Measurements from ENCODE around the gene APCDD1. TPM values are rescaled to one million over a fixed set of nuclear protein-coding genes. Genes with fewer than 3 reads are reported as not detected.

APCDD1 gene
- total RNA-seq, 1 donor from 2014 or later = 4.4 TPM

DNA sequence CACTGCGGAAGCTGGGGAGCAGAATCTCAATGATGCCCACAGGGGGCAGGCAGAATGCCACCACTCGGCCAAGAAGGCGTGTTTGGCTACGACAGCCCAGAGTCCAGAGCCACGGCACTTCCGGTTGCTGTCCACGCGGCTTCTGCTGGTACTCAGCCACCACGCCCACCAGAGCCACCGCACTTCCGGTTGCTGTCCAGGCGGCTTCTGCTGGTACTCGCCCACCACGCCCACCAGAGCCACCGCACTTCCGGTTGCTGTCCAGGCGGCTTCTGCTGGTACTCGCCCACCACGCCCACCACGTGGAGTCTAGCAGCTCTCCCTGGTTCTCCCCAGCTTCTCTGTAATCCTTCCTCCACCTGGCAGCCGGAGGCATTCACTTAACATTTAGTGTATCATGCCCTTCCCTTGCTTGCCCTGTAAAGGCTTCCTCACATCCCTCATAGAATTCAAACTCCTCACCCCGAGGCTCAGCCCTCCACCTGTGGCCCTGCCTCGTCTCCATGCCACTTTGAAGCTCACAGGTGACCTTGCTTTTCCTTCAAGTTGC is 40.1 kb upstream of the APCDD1 start:
- H3K79me2 ChIP-seq (ENCODE audit: insufficient read depth, low read length) = no peaks in the 10 kb centered on the region
- H3K36me3 ChIP-seq (ENCODE audit: insufficient read depth, low read length) = no peaks in the 10 kb centered on the region
- TF ChIP-seq EZH2 (IDR thresholded peaks at IDR 0.05; ENCODE audit: insufficient read depth, low read length) = no peak
- TF ChIP-seq, protein P1, sequence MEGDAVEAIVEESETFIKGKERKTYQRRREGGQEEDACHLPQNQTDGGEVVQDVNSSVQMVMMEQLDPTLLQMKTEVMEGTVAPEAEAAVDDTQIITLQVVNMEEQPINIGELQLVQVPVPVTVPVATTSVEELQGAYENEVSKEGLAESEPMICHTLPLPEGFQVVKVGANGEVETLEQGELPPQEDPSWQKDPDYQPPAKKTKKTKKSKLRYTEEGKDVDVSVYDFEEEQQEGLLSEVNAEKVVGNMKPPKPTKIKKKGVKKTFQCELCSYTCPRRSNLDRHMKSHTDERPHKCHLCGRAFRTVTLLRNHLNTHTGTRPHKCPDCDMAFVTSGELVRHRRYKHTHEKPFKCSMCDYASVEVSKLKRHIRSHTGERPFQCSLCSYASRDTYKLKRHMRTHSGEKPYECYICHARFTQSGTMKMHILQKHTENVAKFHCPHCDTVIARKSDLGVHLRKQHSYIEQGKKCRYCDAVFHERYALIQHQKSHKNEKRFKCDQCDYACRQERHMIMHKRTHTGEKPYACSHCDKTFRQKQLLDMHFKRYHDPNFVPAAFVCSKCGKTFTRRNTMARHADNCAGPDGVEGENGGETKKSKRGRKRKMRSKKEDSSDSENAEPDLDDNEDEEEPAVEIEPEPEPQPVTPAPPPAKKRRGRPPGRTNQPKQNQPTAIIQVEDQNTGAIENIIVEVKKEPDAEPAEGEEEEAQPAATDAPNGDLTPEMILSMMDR (IDR thresholded peaks at IDR 0.05; ENCODE audit: insufficient read depth, low read depth, low read length) = no peak
- H3K4me2 ChIP-seq (ENCODE audit: low read length) = no peak overlapping the region
- no peaks in the 10 kb centered on the region for H3K27me3 ChIP-seq (ENCODE audit: insufficient read depth, low read length)
- no peaks in the 10 kb centered on the region for H3K9me3 ChIP-seq (ENCODE audit: insufficient read depth, low read depth, low read length)
- H3K9ac ChIP-seq (ENCODE audit: low read length) = no peak overlapping the region
- H3K27me3 Mint-ChIP-seq (ENCODE audit: low read depth, unreplicated experiment) = peaks cover 19% of the 10 kb centered on the region
- peaks cover 31% of the 10 kb centered on the region for H3K4me1 Mint-ChIP-seq (ENCODE audit: low read depth, unreplicated experiment)
- peaks cover 2% of the 10 kb centered on the region for H3K9me3 Mint-ChIP-seq (ENCODE audit: unreplicated experiment)
- no peak overlapping the region for H3K27ac ChIP-seq (ENCODE audit: low read depth, low read length)
- H4K20me1 ChIP-seq (ENCODE audit: insufficient read depth, low read length) = no peaks in the 10 kb centered on the region
- H3K27ac Mint-ChIP-seq (ENCODE audit: unreplicated experiment) = no peak overlapping the region
- no peak overlapping the region for H3K4me3 Mint-ChIP-seq (ENCODE audit: unreplicated experiment)
- no peak for DNase-seq (ENCODE audit: low read depth)
- no peak for FAIRE-seq
- no peaks in the 10 kb centered on the region for H3K36me3 Mint-ChIP-seq (ENCODE audit: low read depth, unreplicated experiment)
- H3K4me3 ChIP-seq (ENCODE audit: insufficient read depth, low read depth, low read length) = no peak overlapping the region
- peaks cover under 1% of the 10 kb centered on the region for H3K4me1 ChIP-seq (ENCODE audit: insufficient read depth, low read length)
- no peak overlapping the region for H2AFZ ChIP-seq (ENCODE audit: low read depth, low read length)

DNA sequence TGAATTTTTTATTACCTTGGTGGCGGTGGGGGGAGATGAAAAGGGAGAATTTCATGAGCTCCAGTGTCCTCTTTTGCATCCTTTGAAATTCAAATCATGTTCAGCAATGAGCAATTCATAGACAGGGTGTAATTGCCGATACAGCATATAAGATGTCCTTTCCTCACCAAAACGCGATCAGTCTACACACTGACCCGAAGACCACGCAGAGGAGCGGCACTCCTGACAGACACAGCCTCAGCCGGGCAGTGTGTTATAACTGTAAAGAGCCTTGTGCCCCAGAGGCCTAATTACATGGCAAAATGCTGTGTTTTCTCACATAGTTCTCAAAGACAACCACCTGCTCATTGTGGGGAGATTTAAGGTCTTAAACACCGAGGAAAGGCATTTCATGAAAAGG is 38.4 kb upstream of the APCDD1 start:
- H3K36me3 ChIP-seq (ENCODE audit: insufficient read depth, low read length) = no peaks in the 10 kb centered on the region
- no peaks in the 10 kb centered on the region for H3K9me3 ChIP-seq (ENCODE audit: insufficient read depth, low read depth, low read length)
- H2AFZ ChIP-seq (ENCODE audit: low read depth, low read length) = no peak overlapping the region
- Mint-ChIP-seq H3K4me3 (ENCODE audit: unreplicated experiment) (no peak overlapping the region), H3K36me3 (ENCODE audit: low read depth, unreplicated experiment) (no peaks in the 10 kb centered on the region), H3K27me3 (ENCODE audit: low read depth, unreplicated experiment) (peaks cover 19% of the 10 kb centered on the region), H3K27ac (ENCODE audit: unreplicated experiment) (no peak overlapping the region), H3K4me1 (ENCODE audit: low read depth, unreplicated experiment) (peaks cover 33% of the 10 kb centered on the region), H3K9me3 (ENCODE audit: unreplicated experiment) (peaks cover 7% of the 10 kb centered on the region)
- H4K20me1 ChIP-seq (ENCODE audit: insufficient read depth, low read length) = no peaks in the 10 kb centered on the region
- H3K27ac ChIP-seq (ENCODE audit: low read depth, low read length) = no peak overlapping the region
- H3K9ac ChIP-seq (ENCODE audit: low read length) = no peak overlapping the region
- no peak overlapping the region for H3K4me2 ChIP-seq (ENCODE audit: low read length)
- peaks cover 16% of the 10 kb centered on the region for H3K4me1 ChIP-seq (ENCODE audit: insufficient read depth, low read length)
- no peaks in the 10 kb centered on the region for H3K79me2 ChIP-seq (ENCODE audit: insufficient read depth, low read length)
- no peak for TF ChIP-seq EZH2 (IDR thresholded peaks at IDR 0.05; ENCODE audit: insufficient read depth, low read length)
- TF ChIP-seq, protein P1 (IDR thresholded peaks at IDR 0.05; ENCODE audit: insufficient read depth, low read depth, low read length) = no peak
- H3K4me3 ChIP-seq (ENCODE audit: insufficient read depth, low read depth, low read length) = no peak overlapping the region
- no peaks in the 10 kb centered on the region for H3K27me3 ChIP-seq (ENCODE audit: insufficient read depth, low read length)
- FAIRE-seq = no peak
- no peak for DNase-seq (ENCODE audit: low read depth)

- H3K4me1 Mint-ChIP-seq (ENCODE audit: low read depth, unreplicated experiment) = peaks cover 41% of the 10 kb centered on the region
- Histone ChIP-seq H4K20me1 (ENCODE audit: insufficient read depth, low read length) (no peaks in the 10 kb centered on the region), H3K27ac (ENCODE audit: low read depth, low read length) (no peak overlapping the region), H3K27me3 (ENCODE audit: insufficient read depth, low read length) (no peaks in the 10 kb centered on the region), H2AFZ (ENCODE audit: low read depth, low read length) (no peak overlapping the region), H3K4me2 (ENCODE audit: low read length) (no peak overlapping the region), H3K79me2 (ENCODE audit: insufficient read depth, low read length) (no peaks in the 10 kb centered on the region), H3K9ac (ENCODE audit: low read length) (no peak overlapping the region), H3K4me1 (ENCODE audit: insufficient read depth, low read length) (peaks cover 26% of the 10 kb centered on the region), H3K4me3 (ENCODE audit: insufficient read depth, low read depth, low read length) (no peak overlapping the region), H3K9me3 (ENCODE audit: insufficient read depth, low read depth, low read length) (no peaks in the 10 kb centered on the region), H3K36me3 (ENCODE audit: insufficient read depth, low read length) (no peaks in the 10 kb centered on the region)
- peaks cover 7% of the 10 kb centered on the region for H3K9me3 Mint-ChIP-seq (ENCODE audit: unreplicated experiment)
- no peak for TF ChIP-seq EZH2 (IDR thresholded peaks at IDR 0.05; ENCODE audit: insufficient read depth, low read length)
- TF ChIP-seq, protein P1 (IDR thresholded peaks at IDR 0.05; ENCODE audit: insufficient read depth, low read depth, low read length) = no peak
- no peak overlapping the region for H3K4me3 Mint-ChIP-seq (ENCODE audit: unreplicated experiment)
- FAIRE-seq (no peak), DNase-seq (ENCODE audit: low read depth) (no peak)
- H3K27me3 Mint-ChIP-seq (ENCODE audit: low read depth, unreplicated experiment) = peaks cover 17% of the 10 kb centered on the region
- no peaks in the 10 kb centered on the region for H3K36me3 Mint-ChIP-seq (ENCODE audit: low read depth, unreplicated experiment)
- no peak overlapping the region for H3K27ac Mint-ChIP-seq (ENCODE audit: unreplicated experiment)
Observed at GRCh38 chr18:10417191-10417590, 37.2 kb upstream of the APCDD1 start.

Measured in astrocyte (in vitro differentiated cells and primary cell).